H1 (cell line): ENCODE results near the gene ACACB.

Source experiments
- CREB1 ChIP-seq: IDR thresholded peaks from 2 replicates; pipeline ENCODE4 v1.6.1; 2012; ENCODE audit warnings: inconsistent platforms
- CTCF ChIP-seq, 3 experiments: IDR thresholded peaks; 1 replicate in 2 of 3; 2 replicates in 1 of 3; pipeline versions ENCODE4 v1.5.1 to v1.6.1; 2011; ENCODE audit warnings: low read length in 3 of 3, mild to moderate bottlenecking in 3 of 3, inconsistent platforms in 2 of 3, low read depth in 1 of 3, moderate library complexity in 1 of 3; ENCODE audit not compliant: insufficient read depth in 1 of 3; ENCODE audit errors: control extremely low read depth in 1 of 3
- EGR1 ChIP-seq: IDR thresholded peaks from 2 replicates; pipeline ENCODE4 v1.6.1; 2011; ENCODE audit warnings: low read depth, low read length, borderline replicate concordance
- EZH2 ChIP-seq: fragments of 200-600 bp; sonication (generic); IDR thresholded peaks from 2 replicates; pipeline ENCODE4 v1.7.1; 2012; ENCODE audit warnings: low read depth, mild to moderate bottlenecking, moderate library complexity, low read length, inconsistent platforms; ENCODE audit not compliant: severe bottlenecking
- HDAC2 ChIP-seq, 2 experiments: fragments of 300-600 bp in 1 of 2; sonication (generic) in 1 of 2; IDR thresholded peaks; 2 replicates each; pipeline ENCODE4 v1.6.1; 2011 to 2012; ENCODE audit warnings: low read depth in 2 of 2, low read length in 2 of 2, mild to moderate bottlenecking in 2 of 2, moderate library complexity in 2 of 2, borderline replicate concordance in 1 of 2, inconsistent platforms in 1 of 2
- POLR2A ChIP-seq, 2 experiments: IDR thresholded peaks; 1 replicate in 1 of 2; 2 replicates in 1 of 2; pipeline ENCODE4 v1.6.1; 2011; ENCODE audit warnings: low read depth in 2 of 2, low read length in 2 of 2, mild to moderate bottlenecking in 2 of 2; ENCODE audit errors: control extremely low read depth in 1 of 2
- TEAD4 ChIP-seq: IDR thresholded peaks from 2 replicates; pipeline ENCODE4 v1.6.1; 2012; ENCODE audit warnings: low read depth, low read length, inconsistent platforms, mixed read lengths
- ZNF274 ChIP-seq: IDR thresholded peaks from 2 replicates; pipeline ENCODE4 v1.7.0; 2012; ENCODE audit warnings: low read length, borderline replicate concordance; ENCODE audit errors: extremely low read depth

DNA sequence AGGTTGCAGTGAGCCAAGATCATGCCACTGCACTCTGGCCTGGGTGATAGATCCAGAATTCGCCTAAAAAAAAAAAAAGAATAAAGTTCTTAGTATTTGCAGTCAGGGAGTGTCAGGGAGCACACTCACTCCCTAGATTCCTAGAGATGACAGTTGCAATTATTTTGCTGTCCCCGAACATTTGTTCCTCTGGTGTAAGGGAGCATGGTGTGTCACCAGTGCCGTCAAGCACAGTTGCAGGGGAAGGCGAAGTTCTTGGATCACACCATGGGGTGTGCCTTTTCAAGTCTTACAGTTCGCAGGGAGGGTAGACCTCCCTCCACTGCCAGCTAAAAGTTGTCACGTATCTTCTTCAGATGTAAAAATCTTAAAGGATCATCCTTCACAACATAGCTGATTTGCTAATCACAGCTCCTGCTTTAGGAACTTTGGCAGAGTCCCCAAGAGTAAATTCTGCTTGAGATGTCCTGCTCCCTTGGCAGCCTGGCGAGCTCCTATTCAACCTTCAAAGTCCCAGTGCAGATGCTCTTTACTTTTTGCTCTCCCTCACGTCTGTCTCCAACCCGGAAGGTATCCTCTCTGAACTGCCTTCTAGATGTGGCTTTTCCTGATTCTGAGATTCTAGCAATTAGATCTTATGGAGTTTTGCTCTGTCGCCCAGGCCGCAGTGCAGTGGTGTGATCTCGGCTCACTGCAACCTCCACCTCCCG is 11.3 kb downstream of the ACACB start:
- no peak for TF ChIP-seq CTCF (IDR thresholded peaks at IDR 0.05; ENCODE audit: control extremely low read depth in 1 of 3, insufficient read depth in 1 of 3, low read depth in 1 of 3, low read length in 3 of 3)
- TF ChIP-seq EZH2: no peak
- TF ChIP-seq TEAD4: no peak
- no peak for TF ChIP-seq ZNF274
- TF ChIP-seq EGR1: no peak
- TF ChIP-seq CREB1: no peak
- TF ChIP-seq POLR2A (IDR thresholded peaks at IDR 0.05; ENCODE audit: control extremely low read depth in 1 of 2, low read depth in 2 of 2, low read length in 2 of 2): no peak
- TF ChIP-seq HDAC2 (IDR thresholded peaks at IDR 0.05; ENCODE audit: borderline replicate concordance in 1 of 2, low read depth in 2 of 2, low read length in 2 of 2): no peak
